HG02763 (cell line): ENCODE results near the gene BOC.

Experiments used
- ATAC-seq: cut with Tn5 transposase; IDR thresholded peaks from one replicate; pipeline ENCODE4 v1.9.1; 2021; ENCODE audit warnings: mild to moderate bottlenecking, moderate library complexity; ENCODE audit not compliant: unreplicated experiment

Gene BOC

GRCh38 chr3:113223475-113224281, 12.3 kb downstream of the BOC start:
- peak; percentile 79 for ATAC-seq

GRCh38 chr3:113225286-113225685, 13.9 kb downstream of the BOC start:
- no peak for ATAC-seq

- ATAC-seq = no peak
These were observed 15.1 kb downstream of the BOC start for GRCh38 chr3:113226491-113226890.

- no peak for ATAC-seq
These were observed 15.8 kb downstream of the BOC start for GRCh38 chr3:113227146-113227545.

- no peak for ATAC-seq
These were observed 17.3 kb downstream of the BOC start for GRCh38 chr3:113228498-113229286.

GRCh38 chr3:113231391-113231790, 20.0 kb downstream of the BOC start:
- ATAC-seq = no peak

- ATAC-seq = no peak
These were observed 20.5 kb downstream of the BOC start for GRCh38 chr3:113231827-113232253.

- no peak for ATAC-seq
These were observed 21.0 kb downstream of the BOC start for GRCh38 chr3:113232342-113232741.

GRCh38 chr3:113233497-113233896, 22.1 kb downstream of the BOC start:
- ATAC-seq = no peak

GRCh38 chr3:113234028-113234427, 22.7 kb downstream of the BOC start:
- no peak for ATAC-seq

- ATAC-seq = no peak
These were observed 23.4 kb downstream of the BOC start for GRCh38 chr3:113234688-113235260.

GRCh38 chr3:113238503-113238902, 27.1 kb downstream of the BOC start:
- no peak for ATAC-seq

- no peak for ATAC-seq
These were observed 29.5 kb downstream of the BOC start for GRCh38 chr3:113240841-113241240.

GRCh38 chr3:113241292-113242095, 30.1 kb downstream of the BOC start:
- no peak for ATAC-seq

- ATAC-seq = no peak
These were observed 30.8 kb downstream of the BOC start for GRCh38 chr3:113242096-113242581.

- no peak for ATAC-seq
These were observed 31.7 kb downstream of the BOC start for GRCh38 chr3:113243071-113243470.

- no peak for ATAC-seq
These were observed 32.5 kb downstream of the BOC start for GRCh38 chr3:113243846-113244245.

GRCh38 chr3:113245761-113246161, 34.4 kb downstream of the BOC start:
- ATAC-seq = no peak

GRCh38 chr3:113247068-113247467, 35.7 kb downstream of the BOC start:
- ATAC-seq = no peak

GRCh38 chr3:113247675-113248458, 36.5 kb downstream of the BOC start:
- no peak for ATAC-seq
